ENCODE data around the gene TTLL1. TPM values are rescaled to one million over a fixed set of nuclear protein-coding genes. Genes with fewer than 3 reads are reported as not detected.
A peak's percentile ranks its signal among the peaks of the same experiment; 100 is the strongest.
"Not testable (repeated sequence)": the region's sequence is repeated elsewhere in the genome, so short reads cannot be mapped to it uniquely, and the experiment has no call there.

TTLL1 gene
- total and polyA plus RNA-seq, 9 of the 15 experiments (the other 6 are each of a cell fraction or from before 2014, with no cell fraction given), result 0.06 to 0.85 (median 0.17) TPM

DNA sequence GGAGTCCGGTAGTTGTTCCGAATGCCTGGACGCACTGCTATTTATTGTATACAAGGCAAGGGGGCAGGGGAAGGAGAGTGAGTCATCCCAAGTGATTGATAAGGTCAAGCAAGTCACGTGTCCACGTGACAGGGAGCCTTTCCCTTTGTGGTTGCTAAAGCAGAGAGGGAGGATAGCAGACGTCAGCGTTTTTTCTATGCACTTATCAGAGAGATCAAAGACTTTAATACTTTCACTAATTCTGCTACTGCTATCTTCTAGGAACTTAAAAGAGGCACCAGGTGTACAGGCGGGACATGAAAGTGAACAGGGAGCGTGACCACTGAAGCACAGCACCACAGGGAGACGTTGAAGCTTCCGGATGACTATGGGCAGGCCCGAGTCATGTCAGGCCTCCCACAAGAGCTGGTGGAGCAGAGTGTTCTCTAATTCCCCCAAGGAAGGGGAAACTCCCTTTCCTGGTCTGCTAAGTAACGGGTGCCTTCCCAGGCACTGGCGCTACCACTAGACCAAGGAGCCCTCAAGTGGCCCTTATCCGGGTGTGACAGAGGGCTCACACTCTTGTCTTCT, 14.9 kb upstream of the TTLL1 start (continued):
- TF ChIP-seq, protein P1, sequence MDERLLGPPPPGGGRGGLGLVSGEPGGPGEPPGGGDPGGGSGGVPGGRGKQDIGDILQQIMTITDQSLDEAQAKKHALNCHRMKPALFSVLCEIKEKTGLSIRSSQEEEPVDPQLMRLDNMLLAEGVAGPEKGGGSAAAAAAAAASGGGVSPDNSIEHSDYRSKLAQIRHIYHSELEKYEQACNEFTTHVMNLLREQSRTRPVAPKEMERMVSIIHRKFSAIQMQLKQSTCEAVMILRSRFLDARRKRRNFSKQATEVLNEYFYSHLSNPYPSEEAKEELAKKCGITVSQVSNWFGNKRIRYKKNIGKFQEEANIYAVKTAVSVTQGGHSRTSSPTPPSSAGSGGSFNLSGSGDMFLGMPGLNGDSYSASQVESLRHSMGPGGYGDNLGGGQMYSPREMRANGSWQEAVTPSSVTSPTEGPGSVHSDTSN (CRISPR knock-in tag; IDR thresholded peaks at IDR 0.05; ENCODE audit: low read depth), result peak; percentile 14; the same call in 1 of the 2 replicates
- TF ChIP-seq, protein P1 (tag; conservative IDR thresholded peaks at IDR 0.05; ENCODE audit: low read depth), result not testable (repeated sequence)
- TF ChIP-seq, protein P2, sequence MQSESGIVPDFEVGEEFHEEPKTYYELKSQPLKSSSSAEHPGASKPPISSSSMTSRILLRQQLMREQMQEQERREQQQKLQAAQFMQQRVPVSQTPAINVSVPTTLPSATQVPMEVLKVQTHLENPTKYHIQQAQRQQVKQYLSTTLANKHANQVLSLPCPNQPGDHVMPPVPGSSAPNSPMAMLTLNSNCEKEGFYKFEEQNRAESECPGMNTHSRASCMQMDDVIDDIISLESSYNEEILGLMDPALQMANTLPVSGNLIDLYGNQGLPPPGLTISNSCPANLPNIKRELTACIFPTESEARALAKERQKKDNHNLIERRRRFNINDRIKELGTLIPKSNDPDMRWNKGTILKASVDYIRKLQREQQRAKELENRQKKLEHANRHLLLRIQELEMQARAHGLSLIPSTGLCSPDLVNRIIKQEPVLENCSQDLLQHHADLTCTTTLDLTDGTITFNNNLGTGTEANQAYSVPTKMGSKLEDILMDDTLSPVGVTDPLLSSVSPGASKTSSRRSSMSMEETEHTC (IDR thresholded peaks at IDR 0.05), result 0 out of 2 replicates have a peak, but pooled peaks have one; percentile 38
- TF ChIP-seq TOE1 (IDR thresholded peaks at IDR 0.05; ENCODE audit: borderline replicate concordance) (peak; percentile 87), ZNF175 (CRISPR knock-in tag; IDR thresholded peaks at IDR 0.05; ENCODE audit: low read depth) (0 out of 2 replicates have a peak, but pooled peaks have one; percentile 61), BHLHE40 (IDR thresholded peaks at IDR 0.05; ENCODE audit: low read length) (peak; percentile 98), ATF7 (IDR thresholded peaks at IDR 0.05) (peak; percentile 66; the same call in 1 of the 2 replicates), ZNF316 (IDR thresholded peaks at IDR 0.05) (peak; percentile 95), CREB1 (CRISPR knock-in tag; IDR thresholded peaks at IDR 0.05) (peak; percentile 32; the same call in 1 of the 2 replicates), MAFG (tag; conservative IDR thresholded peaks at IDR 0.05) (peak; percentile 89)
- TF ChIP-seq TOE1 (CRISPR knock-in tag; IDR thresholded peaks at IDR 0.05; ENCODE audit: borderline replicate concordance, low read depth); CREB1 (IDR thresholded peaks at IDR 0.05): not testable (repeated sequence)
- TF ChIP-seq, protein P3, sequence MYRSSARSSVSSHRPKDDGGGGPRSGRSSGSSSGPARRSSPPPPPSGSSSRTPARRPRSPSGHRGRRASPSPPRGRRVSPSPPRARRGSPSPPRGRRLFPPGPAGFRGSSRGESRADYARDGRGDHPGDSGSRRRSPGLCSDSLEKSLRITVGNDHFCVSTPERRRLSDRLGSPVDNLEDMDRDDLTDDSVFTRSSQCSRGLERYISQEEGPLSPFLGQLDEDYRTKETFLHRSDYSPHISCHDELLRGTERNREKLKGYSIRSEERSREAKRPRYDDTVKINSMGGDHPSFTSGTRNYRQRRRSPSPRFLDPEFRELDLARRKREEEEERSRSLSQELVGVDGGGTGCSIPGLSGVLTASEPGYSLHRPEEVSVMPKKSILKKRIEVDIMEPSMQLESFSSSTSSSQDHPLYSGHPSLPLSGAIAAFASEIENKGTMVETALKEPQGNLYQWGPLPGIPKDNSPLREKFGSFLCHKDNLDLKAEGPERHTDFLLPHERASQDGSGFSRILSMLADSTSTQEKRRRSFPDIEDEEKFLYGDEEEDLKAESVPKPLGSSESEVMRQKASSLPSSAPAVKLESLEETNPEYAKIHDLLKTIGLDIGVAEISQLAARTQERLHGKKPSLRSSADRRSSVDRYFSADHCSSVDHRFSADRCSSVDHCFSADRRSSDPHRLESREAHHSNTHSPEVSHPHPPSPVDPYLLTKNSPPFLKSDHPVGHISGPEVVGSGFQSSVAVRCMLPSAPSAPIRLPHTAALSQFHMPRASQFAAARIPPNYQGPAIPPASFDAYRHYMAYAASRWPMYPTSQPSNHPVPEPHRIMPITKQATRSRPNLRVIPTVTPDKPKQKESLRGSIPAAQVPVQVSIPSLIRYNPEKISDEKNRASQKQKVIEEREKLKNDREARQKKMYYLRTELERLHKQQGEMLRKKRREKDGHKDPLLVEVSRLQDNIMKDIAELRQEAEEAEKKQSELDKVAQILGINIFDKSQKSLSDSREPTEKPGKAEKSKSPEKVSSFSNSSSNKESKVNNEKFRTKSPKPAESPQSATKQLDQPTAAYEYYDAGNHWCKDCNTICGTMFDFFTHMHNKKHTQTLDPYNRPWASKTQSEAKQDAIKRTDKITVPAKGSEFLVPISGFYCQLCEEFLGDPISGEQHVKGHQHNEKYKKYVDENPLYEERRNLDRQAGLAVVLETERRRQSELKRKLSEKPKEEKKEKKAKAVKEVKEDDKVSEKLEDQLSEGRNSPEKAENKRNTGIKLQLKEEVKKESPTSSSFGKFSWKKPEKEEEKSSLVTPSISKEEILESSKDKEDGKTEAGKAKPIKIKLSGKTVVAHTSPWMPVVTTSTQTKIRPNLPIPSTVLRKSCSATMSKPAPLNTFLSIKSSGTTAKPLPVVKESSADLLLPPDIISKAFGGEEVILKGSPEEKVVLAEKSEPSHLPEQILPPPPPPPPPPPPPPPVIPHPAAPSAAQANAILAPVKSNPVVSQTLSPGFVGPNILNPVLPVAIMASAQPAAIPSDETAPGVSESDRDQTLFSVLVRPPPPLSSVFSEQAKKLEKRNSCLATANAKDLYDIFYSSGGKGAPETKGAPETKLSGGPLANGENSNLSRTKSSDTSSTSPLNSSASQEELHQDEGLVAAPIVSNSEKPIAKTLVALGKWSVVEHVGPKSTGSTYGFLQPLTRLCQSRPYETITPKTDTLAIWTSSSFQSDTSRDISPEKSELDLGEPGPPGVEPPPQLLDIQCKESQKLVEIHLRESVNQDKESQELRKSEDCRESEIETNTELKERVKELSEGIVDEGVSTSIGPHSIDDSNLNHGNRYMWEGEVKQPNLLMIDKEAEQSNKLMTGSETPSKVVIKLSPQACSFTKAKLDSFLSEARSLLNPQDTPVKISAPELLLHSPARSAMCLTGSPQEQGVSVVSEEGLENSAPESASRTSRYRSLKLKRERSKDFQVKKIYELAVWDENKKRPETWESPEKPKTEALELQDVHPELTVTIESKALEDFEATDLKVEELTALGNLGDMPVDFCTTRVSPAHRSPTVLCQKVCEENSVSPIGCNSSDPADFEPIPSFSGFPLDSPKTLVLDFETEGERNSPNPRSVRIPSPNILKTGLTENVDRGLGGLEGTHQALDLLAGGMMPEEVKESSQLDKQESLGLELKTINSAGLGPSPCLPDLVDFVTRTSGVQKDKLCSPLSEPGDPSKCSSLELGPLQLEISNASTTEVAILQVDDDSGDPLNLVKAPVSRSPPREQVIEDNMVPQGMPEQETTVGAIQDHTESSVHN (IDR thresholded peaks at IDR 0.05; ENCODE audit: borderline replicate concordance in 1 of 2, low read depth in 1 of 2), result peak in 1 of 2 experiments; percentile 88; a peak in 2 of 4 replicates
- TF ChIP-seq, protein P4, sequence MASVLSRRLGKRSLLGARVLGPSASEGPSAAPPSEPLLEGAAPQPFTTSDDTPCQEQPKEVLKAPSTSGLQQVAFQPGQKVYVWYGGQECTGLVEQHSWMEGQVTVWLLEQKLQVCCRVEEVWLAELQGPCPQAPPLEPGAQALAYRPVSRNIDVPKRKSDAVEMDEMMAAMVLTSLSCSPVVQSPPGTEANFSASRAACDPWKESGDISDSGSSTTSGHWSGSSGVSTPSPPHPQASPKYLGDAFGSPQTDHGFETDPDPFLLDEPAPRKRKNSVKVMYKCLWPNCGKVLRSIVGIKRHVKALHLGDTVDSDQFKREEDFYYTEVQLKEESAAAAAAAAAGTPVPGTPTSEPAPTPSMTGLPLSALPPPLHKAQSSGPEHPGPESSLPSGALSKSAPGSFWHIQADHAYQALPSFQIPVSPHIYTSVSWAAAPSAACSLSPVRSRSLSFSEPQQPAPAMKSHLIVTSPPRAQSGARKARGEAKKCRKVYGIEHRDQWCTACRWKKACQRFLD (CRISPR knock-in tag; IDR thresholded peaks at IDR 0.05), result peak; percentile 50; the same call in 1 of the 2 replicates

Measured in K562 (cell line).